ENCODE data around the gene CEACAM21. TPM values are rescaled to one million over a fixed set of nuclear protein-coding genes. Genes with fewer than 3 reads are reported as not detected.

The CEACAM21 gene
- total RNA-seq = 11.7 and 12.0 TPM in 2 replicates

GRCh38 chr19:41575998-41576397 lies at the start of gene CEACAM21:
CEACAM21 (plus strand) TSS chr19:41576166; CDS start chr19:41576275, 109 bp downstream.
- peaks cover 32% of the 10 kb centered on the region for H3K36me3 Mint-ChIP-seq (ENCODE audit: low read depth)
- ChIA-PET POLR2A (interaction anchor here (0.7 to 2.0 kb wide), 16 partner anchors 10 to 313 kb away, joined by 3 to 13 read pairs (median 4); partner anchors contain the start of genes B9D2 and DMAC2), CTCF (interaction anchor here (0.9 to 1.6 kb wide), 7 partner anchors 10 to 127 kb away, joined by 3 to 8 read pairs (median 5); no protein-coding TSS in a partner anchor)
- no peaks in the 10 kb centered on the region for H3K27me3 Mint-ChIP-seq
- H3K4me3 Mint-ChIP-seq = peak within 1 kb of the TSS; percentile 81
- peak; percentile 100 for ATAC-seq (ENCODE audit: low read depth)
- peaks cover 24% of the 10 kb centered on the region for H3K4me1 Mint-ChIP-seq
- no peaks in the 10 kb centered on the region for H3K9me3 Mint-ChIP-seq
- intact Hi-C loops (cut with micrococcal nuclease) = loop anchor here (1.0 to 10.0 kb wide), 4 partner anchors 19 to 431 kb away; partner anchors contain the start of genes BCKDHA, EXOSC5 and HNRNPUL1
- no peak for TF ChIP-seq CTCF (IDR thresholded peaks at IDR 0.05)
- peak; percentile 52 for DNase-seq
- H3K27ac Mint-ChIP-seq = peak within 1 kb of the TSS; percentile 91

- ChIA-PET POLR2A (no interaction called here), CTCF (no interaction called here)
- no peak for ATAC-seq (ENCODE audit: low read depth)
- intact Hi-C loops (cut with micrococcal nuclease) = no loop called here
- TF ChIP-seq CTCF (IDR thresholded peaks at IDR 0.05) = no peak
- Mint-ChIP-seq H3K4me1 (peaks cover 64% of the 10 kb centered on the region), H3K27me3 (no peaks in the 10 kb centered on the region), H3K4me3 (no peak overlapping the region), H3K27ac (no peak overlapping the region), H3K9me3 (peaks cover 21% of the 10 kb centered on the region), H3K36me3 (ENCODE audit: low read depth) (peaks cover 7% of the 10 kb centered on the region)
- DNase-seq = no peak
Observed at GRCh38 chr19:41527089-41527488, 48.9 kb upstream of the CEACAM21 start.

GRCh38 chr19:41528106-41528505 lies 47.9 kb upstream of the CEACAM21 start:
- no peak for DNase-seq
- Mint-ChIP-seq H3K36me3 (ENCODE audit: low read depth) (peaks cover 7% of the 10 kb centered on the region), H3K27me3 (no peaks in the 10 kb centered on the region), H3K9me3 (peaks cover 21% of the 10 kb centered on the region), H3K4me1 (peaks cover 61% of the 10 kb centered on the region), H3K4me3 (no peak overlapping the region), H3K27ac (no peak overlapping the region)
- no peak for TF ChIP-seq CTCF (IDR thresholded peaks at IDR 0.05)
- no peak for ATAC-seq (ENCODE audit: low read depth)
- POLR2A ChIA-PET = no interaction called here
- CTCF ChIA-PET = no interaction called here
- intact Hi-C loops (cut with micrococcal nuclease) = no loop called here

- CTCF ChIA-PET = interaction anchor here (3.6 kb wide), 1 partner anchor 80 kb away, joined by 25 read pairs; no protein-coding TSS in a partner anchor
- Mint-ChIP-seq H3K9me3 (peaks cover 21% of the 10 kb centered on the region), H3K36me3 (ENCODE audit: low read depth) (peaks cover 7% of the 10 kb centered on the region), H3K27me3 (no peaks in the 10 kb centered on the region), H3K4me3 (peak overlapping the region; percentile 6), H3K4me1 (peaks cover 71% of the 10 kb centered on the region), H3K27ac (no peak overlapping the region)
- DNase-seq (no peak), ATAC-seq (ENCODE audit: low read depth) (no peak)
- intact Hi-C loops (cut with micrococcal nuclease) = no loop called here
- POLR2A ChIA-PET = interaction anchor here (0.8 to 4.2 kb wide), 4 partner anchors 8 to 26 kb away, joined by 3 to 72 read pairs (median 34); no protein-coding TSS in a partner anchor
- no peak for TF ChIP-seq CTCF (IDR thresholded peaks at IDR 0.05)
Observed at GRCh38 chr19:41529484-41530183, 46.3 kb upstream of the CEACAM21 start.

- intact Hi-C loops (cut with micrococcal nuclease) = no loop called here
- H3K9me3 Mint-ChIP-seq = peaks cover 21% of the 10 kb centered on the region
- ChIA-PET CTCF (interaction anchor here (3.6 kb wide), 1 partner anchor 80 kb away, joined by 25 read pairs; no protein-coding TSS in a partner anchor), POLR2A (interaction anchor here (2.7 to 4.2 kb wide), 3 partner anchors 9 to 26 kb away, joined by 20 to 72 read pairs (median 48); no protein-coding TSS in a partner anchor)
- no peaks in the 10 kb centered on the region for H3K27me3 Mint-ChIP-seq
- H3K27ac Mint-ChIP-seq = peak overlapping the region; percentile 86
- DNase-seq (no peak), ATAC-seq (ENCODE audit: low read depth) (no peak)
- no peak for TF ChIP-seq CTCF (IDR thresholded peaks at IDR 0.05)
- peaks cover 7% of the 10 kb centered on the region for H3K36me3 Mint-ChIP-seq (ENCODE audit: low read depth)
- peaks cover 76% of the 10 kb centered on the region for H3K4me1 Mint-ChIP-seq
- H3K4me3 Mint-ChIP-seq = peak overlapping the region; percentile 76
Observed at GRCh38 chr19:41530184-41530534, 45.8 kb upstream of the CEACAM21 start.

All from activated B cell treated with CpG ODN at 0.5 μM for 24 hours (primary cell).